ENCODE results near the gene AHI1.
"Not testable (repeated sequence)": the region's sequence is repeated elsewhere in the genome, so short reads cannot be mapped to it uniquely, and the experiment has no call there.

Gene AHI1

GRCh38 chr6:135390458-135390857 lies 107.1 kb downstream of the AHI1 start:
- DNase-seq (ENCODE audit: low spot score), result no peak

DNA sequence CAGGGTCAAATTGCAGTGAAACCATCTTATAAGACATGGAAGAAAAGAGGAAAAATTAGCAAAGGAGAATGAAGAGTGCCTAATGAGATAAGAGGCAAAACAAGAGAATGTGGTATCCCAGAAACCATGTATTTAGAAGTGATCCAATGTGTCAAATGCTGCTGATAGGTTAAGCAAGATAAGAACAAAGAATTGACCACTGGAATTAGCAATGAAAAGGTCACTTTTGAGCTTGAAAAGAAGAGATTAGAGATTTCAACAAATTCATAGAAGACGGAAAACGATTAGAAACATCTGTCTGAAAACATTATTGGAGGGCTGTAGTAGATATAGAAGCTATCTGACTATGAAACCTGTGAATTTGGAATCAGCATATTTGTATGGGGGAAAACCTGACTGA lies 112.2 kb downstream of the AHI1 start:
- no peak for DNase-seq (ENCODE audit: low spot score)

GRCh38 chr6:135383766-135384165 lies 113.8 kb downstream of the AHI1 start:
- DNase-seq (ENCODE audit: low spot score), result no peak

DNA sequence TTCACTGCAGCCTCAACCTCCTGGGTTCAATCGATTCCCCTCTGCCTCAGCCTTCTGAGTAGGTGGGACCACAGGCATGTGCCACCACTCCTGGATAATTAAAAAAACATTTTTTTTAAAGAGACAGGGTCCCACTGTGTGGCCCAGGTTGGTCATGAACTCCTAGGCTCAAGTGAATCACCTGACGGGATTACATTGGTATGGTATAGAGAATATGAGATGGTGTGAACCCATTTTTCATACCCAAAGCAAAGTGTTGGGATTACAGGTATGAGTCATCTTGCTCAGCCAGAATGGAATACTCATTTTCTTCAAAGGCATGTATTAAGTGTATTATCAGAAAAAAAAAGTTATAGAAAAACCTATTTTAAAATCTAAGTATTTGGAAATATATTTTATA lies 114.2 kb downstream of the AHI1 start:
- no peak for DNase-seq (ENCODE audit: low spot score)

- DNase-seq (ENCODE audit: low spot score), result no peak
Observed at GRCh38 chr6:135382182-135382628, 115.3 kb downstream of the AHI1 start.

GRCh38 chr6:135380793-135381192 lies 116.7 kb downstream of the AHI1 start:
- no peak for DNase-seq (ENCODE audit: low spot score)

DNA sequence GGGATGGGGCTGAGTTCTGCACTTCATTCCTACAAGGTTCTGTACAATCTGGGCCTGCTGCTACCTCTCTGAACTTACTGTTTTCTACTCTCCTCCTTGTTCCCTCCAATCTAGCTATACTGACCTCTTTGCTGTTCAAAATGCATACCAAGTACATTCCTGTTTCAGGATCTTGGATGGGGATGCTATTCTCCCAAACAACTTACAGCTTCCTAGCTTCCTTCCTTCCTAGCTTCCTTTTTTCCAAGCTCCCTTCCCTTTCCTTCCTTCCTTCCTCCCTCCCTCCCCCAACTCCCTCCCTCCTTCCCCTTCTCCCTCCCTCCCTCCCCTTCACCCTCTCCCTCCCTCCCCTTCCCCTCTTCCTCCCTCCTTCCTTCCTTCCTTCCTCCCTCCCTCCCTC lies 117.9 kb downstream of the AHI1 start:
- no peak for DNase-seq (ENCODE audit: low spot score)

GRCh38 chr6:135372758-135373157 lies 124.8 kb downstream of the AHI1 start:
- DNase-seq (ENCODE audit: low spot score), result no peak

- not testable (repeated sequence) for DNase-seq (ENCODE audit: low spot score)
Observed at GRCh38 chr6:135363622-135364021, 133.9 kb downstream of the AHI1 start.

GRCh38 chr6:135362124-135362523 lies 135.4 kb downstream of the AHI1 start:
- DNase-seq (ENCODE audit: low spot score), result no peak

GRCh38 chr6:135360222-135360621 lies 137.3 kb downstream of the AHI1 start:
- no peak for DNase-seq (ENCODE audit: low spot score)

DNA sequence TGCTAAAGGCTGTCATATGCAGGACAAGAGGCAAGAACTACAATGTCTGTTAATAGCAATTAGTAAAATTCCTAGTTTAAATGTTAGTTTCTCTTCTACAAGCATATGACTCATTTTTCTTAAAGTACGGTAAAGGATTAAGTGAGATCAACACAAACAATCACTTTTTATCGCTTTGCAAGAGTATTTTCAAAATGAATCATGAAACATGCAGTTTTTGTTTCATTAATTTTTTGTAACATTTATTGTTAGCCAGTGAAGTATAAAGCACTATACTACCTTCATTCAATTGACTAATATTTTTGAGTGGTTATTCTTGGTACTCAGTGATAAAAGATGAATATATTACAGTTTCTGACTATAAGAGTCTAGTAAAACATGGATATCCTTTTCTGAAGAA lies 138.6 kb downstream of the AHI1 start:
- no peak for DNase-seq (ENCODE audit: low spot score)

- DNase-seq (ENCODE audit: low spot score), result no peak
Observed at GRCh38 chr6:135358251-135358821, 139.2 kb downstream of the AHI1 start.

- DNase-seq (ENCODE audit: low spot score), result no peak
Observed at GRCh38 chr6:135354407-135354806, 143.1 kb downstream of the AHI1 start.

DNA sequence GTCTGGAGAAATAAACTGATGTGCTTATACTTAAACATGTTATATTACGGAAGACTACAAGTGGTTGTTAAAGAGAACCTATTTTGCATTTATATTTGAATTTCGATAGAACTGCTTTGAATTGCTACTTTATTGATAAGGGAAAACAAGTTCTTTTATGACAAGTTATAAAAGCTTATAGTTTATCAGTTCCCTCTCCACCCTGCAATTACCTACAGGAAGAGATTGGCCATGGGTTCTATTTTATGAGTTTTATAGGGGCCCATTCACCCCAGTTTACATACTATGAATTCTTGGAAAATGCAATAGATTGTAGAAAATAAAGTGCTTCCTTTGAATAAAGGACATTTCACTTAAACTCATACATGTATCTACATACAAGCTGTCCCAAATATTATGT lies 144.4 kb downstream of the AHI1 start:
- DNase-seq (ENCODE audit: low spot score), result no peak

GRCh38 chr6:135351635-135352034 lies 145.9 kb downstream of the AHI1 start:
- DNase-seq (ENCODE audit: low spot score), result no peak

GRCh38 chr6:135347887-135348286 lies 149.7 kb downstream of the AHI1 start:
- no peak for DNase-seq (ENCODE audit: low spot score)

DNA sequence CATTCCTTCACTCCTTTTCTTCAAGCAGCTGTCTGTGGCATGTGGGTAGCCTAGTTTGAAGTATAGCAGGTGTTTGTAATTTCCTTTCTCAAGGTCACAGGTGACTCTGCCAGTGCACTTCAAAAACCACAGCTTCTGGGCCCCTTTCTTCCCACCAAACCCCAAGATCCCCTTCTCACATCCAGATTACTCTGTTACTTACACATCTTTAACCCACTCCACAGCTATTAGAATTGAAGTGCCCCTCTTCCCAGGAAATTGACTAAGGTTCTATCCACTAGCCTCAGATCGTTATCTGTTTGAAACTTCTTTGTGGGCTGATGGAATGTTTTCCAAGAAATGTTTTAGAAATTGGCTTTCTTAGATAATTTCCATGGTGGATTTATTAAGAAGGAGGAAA lies 150.8 kb downstream of the AHI1 start:
- no peak for DNase-seq (ENCODE audit: low spot score)

GRCh38 chr6:135344526-135344925 lies 153.0 kb downstream of the AHI1 start:
- DNase-seq (ENCODE audit: low spot score), result no peak

- DNase-seq (ENCODE audit: low spot score), result not testable (repeated sequence)
Observed at GRCh38 chr6:135339920-135340319, 157.6 kb downstream of the AHI1 start.

DNA sequence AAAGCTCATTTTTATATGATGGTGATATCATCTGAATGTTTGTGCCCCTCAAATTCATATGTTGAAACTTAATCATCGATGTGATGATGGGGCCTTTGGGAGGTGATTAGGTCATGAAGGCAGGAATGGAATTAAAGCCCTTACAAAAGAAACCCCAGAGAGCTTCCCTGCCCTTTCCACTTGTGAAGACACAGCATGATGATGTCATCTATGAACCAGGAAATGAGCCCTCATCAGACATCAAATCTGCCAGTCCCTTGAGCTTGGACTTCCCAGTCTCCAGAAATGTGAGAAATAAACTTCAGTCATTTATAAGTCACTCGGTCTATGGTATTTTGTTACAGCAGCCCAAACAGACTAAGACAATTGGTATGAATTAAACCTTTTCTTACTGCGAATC lies 163.4 kb downstream of the AHI1 start:
- no peak for DNase-seq (ENCODE audit: low spot score)

DNA sequence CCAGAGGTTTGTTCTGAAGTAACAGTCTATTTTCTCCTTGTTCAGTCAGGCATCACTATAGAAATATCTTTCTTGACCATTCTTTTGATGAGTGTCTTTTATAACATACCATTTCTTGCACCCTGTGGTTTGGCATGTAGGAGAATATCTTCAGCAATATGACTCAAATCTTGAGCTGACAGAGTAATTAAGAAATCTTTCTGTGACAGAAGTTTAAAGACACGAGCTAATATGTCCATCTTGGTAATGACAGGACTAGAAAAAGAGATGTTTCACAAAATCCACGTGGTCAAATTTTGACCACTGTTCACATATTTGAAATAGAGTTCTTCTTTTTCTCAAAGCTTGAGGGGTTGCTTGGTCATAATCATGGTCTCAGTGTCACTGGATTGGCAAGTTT lies 166.5 kb downstream of the AHI1 start:
- DNase-seq (ENCODE audit: low spot score), result no peak

GRCh38 chr6:135329851-135330803 lies 167.4 kb downstream of the AHI1 start:
- DNase-seq (ENCODE audit: low spot score), result no peak

GRCh38 chr6:135328136-135328535 lies 169.4 kb downstream of the AHI1 start:
- DNase-seq (ENCODE audit: low spot score), result no peak

Data from cerebellar cortex (tissue), 1 donor.